WTC11 (cell line): ENCODE results near the gene CNTFR. TPM values are rescaled to one million over a fixed set of nuclear protein-coding genes. Genes with fewer than 3 reads are reported as not detected.

Experiments used
- ATAC-seq: fragments of 200-7000 bp; cut with Tn5 transposase; 2 replicates; pipeline ENCODE4 v1.10.0; 2021; ENCODE audit warnings: mild to moderate bottlenecking, moderate library complexity
- CTCF ChIA-PET: fragments of 300-600 bp; sonication (Branson Sonifier 250); formaldehyde crosslinking; loops from one replicate; lab custom pipeline; 2021; ENCODE audit warnings: antibody characterized with exemption; lab: Charles Lee
- POLR2A ChIA-PET: fragments of 350-600 bp; sonication (Branson Sonifier 250); formaldehyde crosslinking; loops from one replicate; lab custom pipeline; 2021; ENCODE audit warnings: antibody characterized with exemption; lab: Charles Lee
- DNase-seq: peaks from one replicate; pipeline ENCODE4 v3.0.0; 2021; ENCODE audit warnings: low spot score
- H3K27ac Mint-ChIP-seq: 2 replicates; pipeline ENCODE4 v1.8.0; 2021; ENCODE audit warnings: mixed read lengths
- H3K27me3 Mint-ChIP-seq: 2 replicates; pipeline ENCODE4 v1.8.0; 2021; ENCODE audit warnings: low read depth, mild to moderate bottlenecking, moderate library complexity, mixed read lengths
- H3K36me3 Mint-ChIP-seq: 2 replicates; pipeline ENCODE4 v1.8.0; 2021; ENCODE audit warnings: mixed read lengths
- H3K4me1 Mint-ChIP-seq: 2 replicates; pipeline ENCODE4 v1.8.0; 2022; ENCODE audit warnings: mixed read lengths
- H3K4me3 Mint-ChIP-seq: 2 replicates; pipeline ENCODE4 v1.8.0; 2021; ENCODE audit warnings: mild to moderate bottlenecking, moderate library complexity, mixed read lengths
- H3K9me3 Mint-ChIP-seq: 2 replicates; pipeline ENCODE4 v1.8.0; 2021; ENCODE audit warnings: mixed read lengths
- ATF1 ChIP-seq: sonication (generic); formaldehyde crosslinking; IDR thresholded peaks from 2 replicates; pipeline ENCODE4 v1.8.1; 2023; ENCODE audit warnings: mild to moderate bottlenecking, moderate library complexity, missing genetic modification reagents
- GTF2I ChIP-seq: fragments of 250-450 bp; sonication (Bioruptor Pico); conservative IDR thresholded peaks from 2 replicates; pipeline ENCODE4 v1.4.0; 2021; ENCODE audit warnings: mild to moderate bottlenecking
- MXD4 ChIP-seq: fragments of 250-450 bp; sonication (Bioruptor Pico); IDR thresholded peaks from 2 replicates; pipeline ENCODE4 v1.8.0; 2021; ENCODE audit warnings: mild to moderate bottlenecking, moderate library complexity, borderline replicate concordance
- NFYB ChIP-seq: sonication (generic); formaldehyde crosslinking; conservative IDR thresholded peaks from 2 replicates; pipeline ENCODE4 v1.8.0; 2022; ENCODE audit warnings: low read depth, missing genetic modification reagents
- SMAD4 ChIP-seq: sonication (generic); formaldehyde crosslinking; IDR thresholded peaks from 2 replicates; pipeline ENCODE4 v1.8.0; 2022; ENCODE audit warnings: mild to moderate bottlenecking, missing genetic modification reagents
- SOX15 ChIP-seq: fragments of 250-450 bp; sonication (Bioruptor Pico); IDR thresholded peaks from 2 replicates; pipeline ENCODE4 v1.9.0; 2021; ENCODE audit warnings: mild to moderate bottlenecking
- ZNF121 ChIP-seq: sonication (generic); formaldehyde crosslinking; IDR thresholded peaks from 2 replicates; pipeline ENCODE4 v1.8.0; 2023; ENCODE audit warnings: missing genetic modification reagents
- ZNF138 ChIP-seq: sonication (generic); formaldehyde crosslinking; conservative IDR thresholded peaks from 2 replicates; pipeline ENCODE4 v1.8.1; 2022; ENCODE audit warnings: mild to moderate bottlenecking, moderate library complexity, missing genetic modification reagents
- ZNF396 ChIP-seq: fragments of 250-450 bp; sonication (Bioruptor Pico); IDR thresholded peaks from 2 replicates; pipeline ENCODE4 v1.8.0; 2021; ENCODE audit warnings: mild to moderate bottlenecking, moderate library complexity, borderline replicate concordance
- total RNA-seq: library from RNA; stranded (reverse); gene quantifications from 3 replicates; pipeline ENCODE4 v1.2.3, GENCODE V29; 2021
- TF ChIP-seq, protein P1 (sequence below): fragments of 250-450 bp; sonication (Bioruptor Pico); IDR thresholded peaks from 2 replicates; pipeline ENCODE4 v1.9.0; 2021; ENCODE audit warnings: mild to moderate bottlenecking
- TF ChIP-seq, protein P2 (sequence below): sonication (generic); formaldehyde crosslinking; IDR thresholded peaks from 2 replicates; pipeline ENCODE4 v1.8.1; 2023; ENCODE audit warnings: mild to moderate bottlenecking, missing genetic modification reagents
- TF ChIP-seq, protein P3 (sequence below): sonication (generic); formaldehyde crosslinking; IDR thresholded peaks from 2 replicates; pipeline ENCODE4 v1.8.1; 2023; ENCODE audit warnings: mild to moderate bottlenecking, missing genetic modification reagents
- TF ChIP-seq, protein P4 (sequence below): fragments of 250-450 bp; sonication (Bioruptor Pico); IDR thresholded peaks from 2 replicates; pipeline ENCODE4 v1.8.0; 2021; ENCODE audit warnings: mild to moderate bottlenecking
- TF ChIP-seq, protein P5 (sequence below): sonication (generic); formaldehyde crosslinking; IDR thresholded peaks from 2 replicates; pipeline ENCODE4 v1.8.1; 2022; ENCODE audit warnings: low read depth, missing genetic modification reagents, borderline replicate concordance
- TF ChIP-seq, protein P6 (sequence below): sonication (generic); formaldehyde crosslinking; IDR thresholded peaks from 2 replicates; pipeline ENCODE4 v1.8.1; 2023; ENCODE audit warnings: mild to moderate bottlenecking, missing genetic modification reagents, borderline replicate concordance

Gene CNTFR
- total RNA-seq, 1 experiment from 2014 or later, result 18.0 TPM

DNA sequence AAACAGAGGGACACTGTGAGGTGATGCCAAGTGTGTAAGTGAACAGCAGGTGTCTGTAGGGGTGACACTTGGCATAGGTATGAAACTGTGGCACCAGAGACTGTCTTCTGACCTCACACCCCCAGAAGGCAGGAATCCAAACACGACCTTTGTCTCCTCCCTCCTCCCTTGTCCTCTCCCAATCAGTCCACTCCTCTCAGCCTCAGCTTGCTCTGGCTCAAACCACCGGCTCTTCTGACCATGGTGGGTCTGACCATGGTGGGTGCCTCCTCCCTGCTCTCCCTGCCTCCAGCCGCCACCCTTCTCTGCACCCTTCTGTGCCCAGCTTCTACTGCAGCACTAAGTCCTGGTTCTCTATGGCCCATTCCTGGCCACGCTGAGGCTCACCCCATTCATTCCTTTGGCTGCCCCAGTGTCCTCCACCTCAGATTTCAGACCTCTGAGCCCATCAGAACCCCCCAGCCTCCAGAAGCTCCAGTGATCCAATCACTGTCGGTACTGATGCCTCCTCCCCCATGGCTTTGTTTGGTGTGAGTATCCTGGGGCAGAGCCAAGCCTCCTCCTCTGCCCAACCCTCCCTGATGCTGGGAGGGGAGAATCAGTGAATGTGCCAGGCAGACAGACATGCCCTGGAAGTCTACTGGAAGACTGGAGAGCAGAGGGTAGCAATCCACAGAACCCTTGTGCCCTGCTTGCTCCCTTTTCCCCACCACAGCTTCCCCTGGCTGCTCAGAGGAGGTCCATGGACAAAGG, 41.1 kb upstream of the CNTFR start:
- H3K9me3 Mint-ChIP-seq, result no peaks in the 10 kb centered on the region
- peak overlapping the region; percentile 73 for H3K4me3 Mint-ChIP-seq
- peaks cover 24% of the 10 kb centered on the region for H3K4me1 Mint-ChIP-seq
- peaks cover 72% of the 10 kb centered on the region for H3K27me3 Mint-ChIP-seq
- no peak overlapping the region for H3K27ac Mint-ChIP-seq
- CTCF ChIA-PET, result interaction anchor here (1.9 to 3.4 kb wide), 4 partner anchors 16 to 83 kb away, joined by 6 to 12 read pairs (median 9); partner anchors contain the start of gene GALT
- TF ChIP-seq NFYB (CRISPR knock-in tag) (no peak), ATF1 (CRISPR knock-in tag) (no peak), ZNF138 (CRISPR knock-in tag) (no peak), SMAD4 (no peak)
- TF ChIP-seq, protein P1, sequence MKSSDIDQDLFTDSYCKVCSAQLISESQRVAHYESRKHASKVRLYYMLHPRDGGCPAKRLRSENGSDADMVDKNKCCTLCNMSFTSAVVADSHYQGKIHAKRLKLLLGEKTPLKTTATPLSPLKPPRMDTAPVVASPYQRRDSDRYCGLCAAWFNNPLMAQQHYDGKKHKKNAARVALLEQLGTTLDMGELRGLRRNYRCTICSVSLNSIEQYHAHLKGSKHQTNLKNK (CRISPR knock-in tag), result no peak
- TF ChIP-seq, protein P2, sequence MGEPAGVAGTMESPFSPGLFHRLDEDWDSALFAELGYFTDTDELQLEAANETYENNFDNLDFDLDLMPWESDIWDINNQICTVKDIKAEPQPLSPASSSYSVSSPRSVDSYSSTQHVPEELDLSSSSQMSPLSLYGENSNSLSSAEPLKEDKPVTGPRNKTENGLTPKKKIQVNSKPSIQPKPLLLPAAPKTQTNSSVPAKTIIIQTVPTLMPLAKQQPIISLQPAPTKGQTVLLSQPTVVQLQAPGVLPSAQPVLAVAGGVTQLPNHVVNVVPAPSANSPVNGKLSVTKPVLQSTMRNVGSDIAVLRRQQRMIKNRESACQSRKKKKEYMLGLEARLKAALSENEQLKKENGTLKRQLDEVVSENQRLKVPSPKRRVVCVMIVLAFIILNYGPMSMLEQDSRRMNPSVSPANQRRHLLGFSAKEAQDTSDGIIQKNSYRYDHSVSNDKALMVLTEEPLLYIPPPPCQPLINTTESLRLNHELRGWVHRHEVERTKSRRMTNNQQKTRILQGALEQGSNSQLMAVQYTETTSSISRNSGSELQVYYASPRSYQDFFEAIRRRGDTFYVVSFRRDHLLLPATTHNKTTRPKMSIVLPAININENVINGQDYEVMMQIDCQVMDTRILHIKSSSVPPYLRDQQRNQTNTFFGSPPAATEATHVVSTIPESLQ (CRISPR knock-in tag), result no peak
- TF ChIP-seq, protein P3, sequence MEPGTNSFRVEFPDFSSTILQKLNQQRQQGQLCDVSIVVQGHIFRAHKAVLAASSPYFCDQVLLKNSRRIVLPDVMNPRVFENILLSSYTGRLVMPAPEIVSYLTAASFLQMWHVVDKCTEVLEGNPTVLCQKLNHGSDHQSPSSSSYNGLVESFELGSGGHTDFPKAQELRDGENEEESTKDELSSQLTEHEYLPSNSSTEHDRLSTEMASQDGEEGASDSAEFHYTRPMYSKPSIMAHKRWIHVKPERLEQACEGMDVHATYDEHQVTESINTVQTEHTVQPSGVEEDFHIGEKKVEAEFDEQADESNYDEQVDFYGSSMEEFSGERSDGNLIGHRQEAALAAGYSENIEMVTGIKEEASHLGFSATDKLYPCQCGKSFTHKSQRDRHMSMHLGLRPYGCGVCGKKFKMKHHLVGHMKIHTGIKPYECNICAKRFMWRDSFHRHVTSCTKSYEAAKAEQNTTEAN (CRISPR knock-in tag), result no peak
- TF ChIP-seq, all 79 proteins: peak for 0
- POLR2A ChIA-PET, result interaction anchor here (0.6 kb wide), 1 partner anchor 227 kb away, joined by 5 read pairs; no protein-coding TSS in a partner anchor
- peaks cover 4% of the 10 kb centered on the region for H3K36me3 Mint-ChIP-seq
- ATAC-seq, result no peak
- DNase-seq, result no peak

DNA sequence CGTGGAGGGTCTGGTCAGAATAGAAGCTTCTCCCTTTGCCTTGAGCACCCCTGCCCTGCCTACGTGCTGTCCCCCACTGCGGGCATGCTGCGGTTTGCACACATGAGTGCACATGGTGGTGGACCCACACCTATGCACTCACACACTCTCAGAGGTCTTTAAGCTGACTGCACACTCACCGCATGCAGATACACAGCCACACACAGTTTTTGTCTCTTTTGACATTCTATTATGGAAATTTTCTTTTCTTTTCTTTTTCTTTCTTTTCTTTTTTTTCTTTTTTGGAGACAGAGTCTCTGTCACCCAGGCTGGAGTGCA, 39.9 kb upstream of the CNTFR start:
- POLR2A ChIA-PET, result no interaction called here
- CTCF ChIA-PET, result interaction anchor here (0.8 to 3.4 kb wide), 11 partner anchors 8 to 110 kb away, joined by 3 to 12 read pairs (median 6); partner anchors contain the start of genes DCTN3, GALT and SIGMAR1
- no peak for DNase-seq
- H3K4me1 Mint-ChIP-seq, result peaks cover 21% of the 10 kb centered on the region
- TF ChIP-seq, protein P1 (CRISPR knock-in tag), result no peak
- TF ChIP-seq, protein P4, sequence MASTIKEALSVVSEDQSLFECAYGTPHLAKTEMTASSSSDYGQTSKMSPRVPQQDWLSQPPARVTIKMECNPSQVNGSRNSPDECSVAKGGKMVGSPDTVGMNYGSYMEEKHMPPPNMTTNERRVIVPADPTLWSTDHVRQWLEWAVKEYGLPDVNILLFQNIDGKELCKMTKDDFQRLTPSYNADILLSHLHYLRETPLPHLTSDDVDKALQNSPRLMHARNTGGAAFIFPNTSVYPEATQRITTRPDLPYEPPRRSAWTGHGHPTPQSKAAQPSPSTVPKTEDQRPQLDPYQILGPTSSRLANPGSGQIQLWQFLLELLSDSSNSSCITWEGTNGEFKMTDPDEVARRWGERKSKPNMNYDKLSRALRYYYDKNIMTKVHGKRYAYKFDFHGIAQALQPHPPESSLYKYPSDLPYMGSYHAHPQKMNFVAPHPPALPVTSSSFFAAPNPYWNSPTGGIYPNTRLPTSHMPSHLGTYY (CRISPR knock-in tag), result no peak
- TF ChIP-seq SOX15 (CRISPR knock-in tag) (no peak), ZNF396 (CRISPR knock-in tag) (no peak), ATF1 (CRISPR knock-in tag) (no peak), GTF2I (CRISPR knock-in tag) (no peak), MXD4 (CRISPR knock-in tag) (no peak), ZNF121 (no peak)
- TF ChIP-seq, protein P5, sequence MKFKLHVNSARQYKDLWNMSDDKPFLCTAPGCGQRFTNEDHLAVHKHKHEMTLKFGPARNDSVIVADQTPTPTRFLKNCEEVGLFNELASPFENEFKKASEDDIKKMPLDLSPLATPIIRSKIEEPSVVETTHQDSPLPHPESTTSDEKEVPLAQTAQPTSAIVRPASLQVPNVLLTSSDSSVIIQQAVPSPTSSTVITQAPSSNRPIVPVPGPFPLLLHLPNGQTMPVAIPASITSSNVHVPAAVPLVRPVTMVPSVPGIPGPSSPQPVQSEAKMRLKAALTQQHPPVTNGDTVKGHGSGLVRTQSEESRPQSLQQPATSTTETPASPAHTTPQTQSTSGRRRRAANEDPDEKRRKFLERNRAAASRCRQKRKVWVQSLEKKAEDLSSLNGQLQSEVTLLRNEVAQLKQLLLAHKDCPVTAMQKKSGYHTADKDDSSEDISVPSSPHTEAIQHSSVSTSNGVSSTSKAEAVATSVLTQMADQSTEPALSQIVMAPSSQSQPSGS (CRISPR knock-in tag), result no peak
- TF ChIP-seq, protein P6, sequence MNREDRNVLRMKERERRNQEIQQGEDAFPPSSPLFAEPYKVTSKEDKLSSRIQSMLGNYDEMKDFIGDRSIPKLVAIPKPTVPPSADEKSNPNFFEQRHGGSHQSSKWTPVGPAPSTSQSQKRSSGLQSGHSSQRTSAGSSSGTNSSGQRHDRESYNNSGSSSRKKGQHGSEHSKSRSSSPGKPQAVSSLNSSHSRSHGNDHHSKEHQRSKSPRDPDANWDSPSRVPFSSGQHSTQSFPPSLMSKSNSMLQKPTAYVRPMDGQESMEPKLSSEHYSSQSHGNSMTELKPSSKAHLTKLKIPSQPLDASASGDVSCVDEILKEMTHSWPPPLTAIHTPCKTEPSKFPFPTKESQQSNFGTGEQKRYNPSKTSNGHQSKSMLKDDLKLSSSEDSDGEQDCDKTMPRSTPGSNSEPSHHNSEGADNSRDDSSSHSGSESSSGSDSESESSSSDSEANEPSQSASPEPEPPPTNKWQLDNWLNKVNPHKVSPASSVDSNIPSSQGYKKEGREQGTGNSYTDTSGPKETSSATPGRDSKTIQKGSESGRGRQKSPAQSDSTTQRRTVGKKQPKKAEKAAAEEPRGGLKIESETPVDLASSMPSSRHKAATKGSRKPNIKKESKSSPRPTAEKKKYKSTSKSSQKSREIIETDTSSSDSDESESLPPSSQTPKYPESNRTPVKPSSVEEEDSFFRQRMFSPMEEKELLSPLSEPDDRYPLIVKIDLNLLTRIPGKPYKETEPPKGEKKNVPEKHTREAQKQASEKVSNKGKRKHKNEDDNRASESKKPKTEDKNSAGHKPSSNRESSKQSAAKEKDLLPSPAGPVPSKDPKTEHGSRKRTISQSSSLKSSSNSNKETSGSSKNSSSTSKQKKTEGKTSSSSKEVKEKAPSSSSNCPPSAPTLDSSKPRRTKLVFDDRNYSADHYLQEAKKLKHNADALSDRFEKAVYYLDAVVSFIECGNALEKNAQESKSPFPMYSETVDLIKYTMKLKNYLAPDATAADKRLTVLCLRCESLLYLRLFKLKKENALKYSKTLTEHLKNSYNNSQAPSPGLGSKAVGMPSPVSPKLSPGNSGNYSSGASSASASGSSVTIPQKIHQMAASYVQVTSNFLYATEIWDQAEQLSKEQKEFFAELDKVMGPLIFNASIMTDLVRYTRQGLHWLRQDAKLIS, result no peak
- H3K27me3 Mint-ChIP-seq, result peaks cover 84% of the 10 kb centered on the region
- no peaks in the 10 kb centered on the region for H3K9me3 Mint-ChIP-seq
- no peaks in the 10 kb centered on the region; the same call in 1 of the 2 replicates for H3K36me3 Mint-ChIP-seq
- H3K4me3 Mint-ChIP-seq, result peak overlapping the region; percentile 73
- ATAC-seq, result no peak
- H3K27ac Mint-ChIP-seq, result no peak overlapping the region
